Activated T-cell treated with anti-CD3 and anti-CD28 coated beads for 24 hours (primary cell): Measurements from ENCODE around the gene MED14.
A peak's percentile ranks its signal among the peaks of the same experiment; 100 is the strongest.
"Not testable (repeated sequence)": the region's sequence is repeated elsewhere in the genome, so short reads cannot be mapped to it uniquely, and the experiment has no call there.

Source experiments
- DNase-seq: peaks from one replicate; pipeline ENCODE4 v3.0.0-alpha.2; 2020; ENCODE audit warnings: low read depth

Gene MED14

DNA sequence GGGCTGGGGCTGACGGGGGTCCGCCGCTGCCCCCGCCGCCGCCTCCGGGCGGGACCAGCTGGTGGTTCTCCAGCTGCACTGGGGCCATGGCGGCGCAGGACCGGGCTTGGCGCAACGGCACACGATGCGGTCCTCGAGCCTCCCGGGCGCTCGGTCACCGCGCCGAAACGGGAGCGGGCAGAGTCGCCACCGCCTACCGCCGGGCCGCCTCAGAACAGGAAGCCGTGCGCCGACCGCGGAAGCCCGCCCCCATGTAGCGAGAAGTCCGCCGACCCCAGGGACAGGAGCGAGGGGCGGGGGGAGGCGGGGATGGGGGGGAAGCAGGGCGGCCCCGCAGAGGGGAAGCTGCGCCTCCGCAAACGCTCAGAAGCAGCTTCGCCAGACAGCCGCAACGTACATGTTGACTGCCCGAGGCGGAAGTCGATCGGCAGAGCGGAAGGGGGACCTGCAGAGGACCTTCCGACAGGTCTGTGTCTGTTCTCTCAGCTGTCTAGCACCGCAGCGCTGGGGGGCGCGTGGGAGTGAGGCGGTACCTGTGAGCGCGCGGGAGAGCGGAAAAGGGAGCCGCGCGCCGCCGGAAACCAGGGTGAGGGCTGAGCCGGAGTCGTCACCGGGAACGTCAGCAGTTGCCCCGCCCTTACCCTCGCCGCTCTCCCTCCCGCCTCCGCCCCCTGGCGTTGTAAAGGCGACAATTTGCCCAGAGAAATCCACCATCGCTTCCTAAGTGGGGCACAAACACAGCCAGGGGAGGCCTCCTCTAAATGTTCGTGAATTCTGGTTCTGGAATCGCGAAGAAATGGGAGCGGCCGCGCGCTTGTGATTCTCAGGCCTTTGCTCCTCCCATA lies at the start of gene MED14:
TSS of gene MED14 (minus strand) at position 218 of the 845 bp plus-strand sequence. CDS start at position 88, 130 bp downstream.
- peak; percentile 80 for DNase-seq

DNA sequence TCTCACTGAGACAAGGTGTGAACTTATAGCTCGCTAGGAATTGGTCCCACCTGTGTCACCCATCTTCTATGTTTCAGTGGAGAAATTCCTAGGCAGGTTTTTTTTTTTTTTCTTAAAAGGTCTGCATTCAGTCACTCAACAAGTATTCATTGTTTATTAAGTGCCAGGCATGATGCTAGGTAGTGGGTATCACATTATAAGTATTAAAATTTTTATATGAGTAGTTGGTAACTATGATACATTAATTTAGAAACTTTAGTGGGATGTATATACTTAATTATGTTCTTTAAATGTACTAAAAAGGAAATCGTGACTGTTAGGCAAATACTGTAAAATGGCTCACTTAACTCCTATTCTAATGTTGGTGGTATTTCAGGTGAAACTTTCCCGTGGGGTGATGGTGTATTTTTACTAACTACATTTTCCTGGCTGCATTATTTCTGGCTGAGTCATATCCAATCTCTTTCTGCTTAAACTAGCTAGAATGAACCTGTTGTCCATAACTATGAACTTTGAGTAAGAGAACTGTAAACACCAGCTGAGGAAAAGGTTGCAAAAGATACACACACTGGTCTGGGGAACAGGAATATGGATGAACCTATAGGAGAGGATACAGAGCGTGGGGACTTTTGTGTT lies 49.3 kb upstream of the MED14 start:
- DNase-seq = no peak

DNA sequence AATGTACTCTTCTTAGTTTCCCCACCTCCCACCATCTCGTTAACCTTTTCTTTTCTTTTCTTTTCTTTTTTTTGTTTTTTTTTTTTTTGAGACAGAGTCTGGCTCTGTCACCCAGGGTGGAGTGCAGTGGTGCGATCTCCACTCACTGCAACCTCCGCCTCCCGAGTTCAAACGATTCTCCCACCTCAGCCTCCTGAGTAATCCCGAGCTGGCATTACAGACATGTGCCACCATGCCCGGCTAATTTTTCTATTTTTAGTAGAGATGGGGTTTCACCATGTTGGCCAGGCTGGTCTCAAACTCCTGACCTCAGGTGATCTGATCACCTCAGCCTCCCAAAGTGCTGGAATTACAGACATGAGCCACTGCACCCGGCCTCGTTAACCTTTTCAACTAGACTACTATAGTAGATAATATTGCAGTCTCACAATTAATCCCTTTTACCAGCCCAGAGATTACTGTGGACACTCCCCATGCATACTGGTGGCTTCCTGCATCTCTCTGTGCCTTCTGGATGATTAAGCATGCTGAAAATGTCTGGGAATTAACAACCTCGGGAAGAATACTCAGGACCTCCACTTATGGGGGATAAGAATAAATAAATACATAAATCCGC lies 47.4 kb upstream of the MED14 start:
- not testable (repeated sequence) for DNase-seq

DNA sequence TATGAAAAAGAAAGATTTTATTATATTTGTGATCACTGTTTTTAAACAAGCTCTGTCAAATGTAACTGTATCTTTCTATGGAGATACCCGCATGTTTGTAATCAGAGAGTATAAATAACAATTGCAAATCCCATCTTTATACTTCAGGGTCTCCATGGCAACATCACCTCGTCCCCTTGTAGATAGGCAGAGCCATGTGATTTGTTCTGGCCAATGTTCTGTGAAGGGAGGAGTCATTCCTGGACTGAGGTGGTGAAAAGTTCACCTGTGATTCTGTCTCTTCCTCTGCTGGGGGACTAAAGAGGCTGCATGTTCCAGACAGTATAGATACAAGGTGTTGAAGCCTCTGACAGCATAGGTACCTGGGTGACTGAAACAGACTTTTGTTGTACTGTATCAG lies 45.6 kb upstream of the MED14 start:
- DNase-seq = no peak

DNA sequence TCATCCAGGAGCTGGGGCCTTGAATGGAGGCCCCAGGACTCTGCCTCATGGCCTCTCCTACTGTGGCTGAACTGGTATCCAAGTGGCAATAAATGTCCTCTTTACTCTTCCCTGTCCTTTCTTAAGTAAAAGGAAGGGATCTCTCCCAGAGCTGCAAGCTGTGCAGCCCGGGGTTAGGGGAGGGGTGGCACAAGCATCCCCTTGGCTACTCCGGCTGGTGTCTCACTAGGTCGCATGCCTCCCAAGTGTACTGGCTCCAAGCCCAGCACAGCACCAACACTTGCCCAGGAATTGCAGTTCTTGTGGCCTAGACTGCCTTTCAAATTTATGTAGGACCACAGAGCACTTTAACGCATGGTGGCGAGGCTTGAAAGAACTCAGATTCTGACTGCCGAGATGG lies 44.7 kb upstream of the MED14 start:
- DNase-seq = no peak

DNA sequence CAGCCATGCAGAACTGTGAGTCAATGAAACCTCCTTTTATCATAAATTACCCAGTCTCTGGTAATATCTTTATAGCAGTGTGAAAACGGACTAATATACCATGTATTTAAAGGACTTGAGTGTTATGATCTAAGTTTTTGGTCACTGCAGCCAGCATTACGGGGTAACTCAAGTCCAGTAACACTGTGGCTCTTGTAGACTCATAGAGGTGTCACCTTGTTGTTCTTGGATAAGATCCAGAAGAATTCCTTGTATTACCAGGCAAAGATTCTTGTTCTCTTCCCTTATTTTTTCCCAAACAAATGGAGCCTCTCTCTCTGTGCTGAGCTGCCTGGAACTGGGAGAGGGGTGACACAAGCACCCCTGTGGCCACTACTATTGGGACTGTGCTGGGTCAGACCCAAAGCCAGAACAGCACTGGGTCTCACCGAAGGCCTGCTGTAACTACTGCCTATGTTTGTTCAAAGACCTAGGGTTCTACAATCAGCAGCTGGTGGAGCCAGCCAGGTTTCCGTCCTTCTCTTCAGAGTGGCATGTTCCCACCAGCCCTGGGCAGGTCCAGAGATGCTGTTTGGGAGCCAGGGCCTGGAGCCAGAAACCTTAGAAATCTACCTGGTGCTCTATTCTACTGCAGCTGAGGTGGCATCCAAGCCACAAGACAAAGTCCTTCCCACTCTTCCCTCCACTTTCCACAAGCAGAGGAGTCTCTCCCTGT lies 43.7 kb upstream of the MED14 start:
- no peak for DNase-seq

DNA sequence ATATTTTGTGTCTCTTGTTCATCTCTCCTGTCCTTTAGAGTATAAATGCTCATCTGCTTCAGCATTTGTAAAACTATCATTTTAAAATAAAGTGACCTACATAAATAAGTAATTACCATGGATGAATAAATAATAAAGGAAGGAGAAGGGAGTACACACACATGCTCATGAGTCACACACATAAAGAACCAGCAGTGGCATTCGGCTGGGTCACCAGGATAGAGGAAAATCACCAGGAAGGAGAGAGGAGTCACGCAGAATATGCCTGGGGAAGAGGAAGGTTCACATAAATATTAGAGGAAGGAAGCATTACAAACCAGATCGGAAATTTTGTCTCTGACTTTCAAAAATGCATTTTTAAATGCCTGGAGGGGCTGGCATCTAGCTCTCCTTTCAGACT lies 38.5 kb upstream of the MED14 start:
- no peak for DNase-seq

DNA sequence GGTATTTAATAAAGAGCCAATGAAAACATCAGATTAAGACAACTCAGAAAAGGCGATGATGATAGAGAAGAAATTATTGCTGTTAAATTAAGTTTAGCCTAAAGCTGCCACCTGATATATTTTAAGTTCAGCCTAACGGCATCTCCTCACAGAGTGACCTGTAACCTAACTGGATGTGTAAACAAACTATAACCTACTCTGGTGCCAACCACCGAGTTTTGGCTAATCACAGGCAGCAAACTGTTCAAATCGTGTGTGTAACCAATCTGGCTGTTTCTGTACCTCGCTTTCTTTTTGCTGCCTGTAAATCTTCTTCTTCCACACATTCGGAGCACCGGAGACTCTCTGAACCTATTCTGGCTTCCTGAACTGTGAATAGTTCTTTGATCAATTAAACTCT lies 37.8 kb upstream of the MED14 start:
- no peak for DNase-seq

DNA sequence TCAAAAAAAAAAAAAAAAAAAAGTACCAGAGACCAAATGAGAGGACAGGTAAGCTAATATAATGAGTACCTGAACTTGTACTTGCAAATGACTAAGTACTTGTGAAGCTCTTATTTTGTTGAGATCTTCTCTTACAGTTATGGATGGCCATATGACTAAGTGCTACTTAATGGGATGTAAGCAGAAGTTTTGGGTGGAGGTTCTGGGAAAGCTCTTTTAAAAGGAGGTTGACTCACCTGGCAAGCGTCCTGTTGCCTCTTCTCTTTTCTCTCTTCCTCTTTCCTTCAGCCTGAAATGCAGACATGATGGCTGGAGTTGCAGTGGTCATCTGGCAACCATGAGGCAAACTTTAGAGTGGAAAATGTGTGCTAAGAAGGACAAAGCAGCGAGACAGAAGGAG lies 36.9 kb upstream of the MED14 start:
- DNase-seq = no peak

DNA sequence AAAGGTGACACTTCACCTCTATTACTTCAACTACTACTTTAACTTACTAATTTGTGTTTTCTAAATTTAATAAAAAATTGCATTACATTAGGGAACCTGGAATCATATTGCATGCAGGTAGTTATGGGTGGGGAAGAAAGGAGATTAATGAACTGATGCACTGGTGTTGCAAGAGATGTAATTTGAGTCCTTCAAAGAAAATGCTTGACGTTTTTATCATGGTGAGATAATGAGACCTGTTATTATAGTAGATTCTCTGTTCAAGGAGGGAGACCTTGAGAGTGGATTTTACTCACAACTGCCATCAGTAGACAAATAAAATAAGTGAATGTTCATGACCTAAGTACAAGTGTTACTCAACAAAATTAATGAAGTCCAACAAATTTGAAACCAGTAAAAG lies 26.4 kb upstream of the MED14 start:
- no peak for DNase-seq

DNA sequence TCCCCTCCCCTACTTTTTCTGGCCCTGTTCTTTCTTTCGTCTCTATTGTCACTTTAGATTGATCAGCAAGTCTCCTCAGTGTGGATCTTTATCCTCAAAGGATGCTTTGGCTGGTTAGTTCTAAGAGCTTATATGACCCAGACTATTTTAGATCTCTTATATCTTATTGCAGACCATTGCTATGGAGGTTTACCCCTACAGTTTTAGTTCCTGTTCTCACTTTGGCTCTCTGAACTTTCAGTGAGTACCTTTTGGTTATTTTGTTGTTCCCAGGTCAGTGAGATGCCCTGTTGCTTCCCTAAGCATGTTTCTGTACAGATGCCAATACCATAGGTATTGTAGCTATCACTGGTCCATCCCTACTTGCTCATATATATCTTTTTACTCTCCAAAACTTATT lies 24.0 kb upstream of the MED14 start:
- no peak for DNase-seq

DNA sequence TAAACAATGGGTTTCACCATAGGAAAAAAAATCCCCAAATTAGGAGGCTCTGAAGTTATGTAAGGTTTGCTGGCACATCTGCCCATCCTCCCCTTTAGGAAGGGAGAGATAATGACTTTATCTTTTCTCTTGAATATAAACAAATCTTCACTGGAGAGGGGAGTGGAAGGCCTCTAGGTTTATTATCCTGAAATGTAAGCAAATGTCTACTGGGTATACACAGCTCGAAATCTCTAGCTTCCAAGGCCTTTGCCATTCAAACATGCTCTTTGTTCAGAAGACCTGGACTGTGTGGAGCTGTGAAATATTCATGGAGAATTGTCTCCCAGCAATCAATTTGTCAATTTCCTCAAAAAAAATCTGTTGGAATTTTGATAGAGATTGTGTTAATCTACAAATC lies 21.7 kb upstream of the MED14 start:
- DNase-seq = no peak

DNA sequence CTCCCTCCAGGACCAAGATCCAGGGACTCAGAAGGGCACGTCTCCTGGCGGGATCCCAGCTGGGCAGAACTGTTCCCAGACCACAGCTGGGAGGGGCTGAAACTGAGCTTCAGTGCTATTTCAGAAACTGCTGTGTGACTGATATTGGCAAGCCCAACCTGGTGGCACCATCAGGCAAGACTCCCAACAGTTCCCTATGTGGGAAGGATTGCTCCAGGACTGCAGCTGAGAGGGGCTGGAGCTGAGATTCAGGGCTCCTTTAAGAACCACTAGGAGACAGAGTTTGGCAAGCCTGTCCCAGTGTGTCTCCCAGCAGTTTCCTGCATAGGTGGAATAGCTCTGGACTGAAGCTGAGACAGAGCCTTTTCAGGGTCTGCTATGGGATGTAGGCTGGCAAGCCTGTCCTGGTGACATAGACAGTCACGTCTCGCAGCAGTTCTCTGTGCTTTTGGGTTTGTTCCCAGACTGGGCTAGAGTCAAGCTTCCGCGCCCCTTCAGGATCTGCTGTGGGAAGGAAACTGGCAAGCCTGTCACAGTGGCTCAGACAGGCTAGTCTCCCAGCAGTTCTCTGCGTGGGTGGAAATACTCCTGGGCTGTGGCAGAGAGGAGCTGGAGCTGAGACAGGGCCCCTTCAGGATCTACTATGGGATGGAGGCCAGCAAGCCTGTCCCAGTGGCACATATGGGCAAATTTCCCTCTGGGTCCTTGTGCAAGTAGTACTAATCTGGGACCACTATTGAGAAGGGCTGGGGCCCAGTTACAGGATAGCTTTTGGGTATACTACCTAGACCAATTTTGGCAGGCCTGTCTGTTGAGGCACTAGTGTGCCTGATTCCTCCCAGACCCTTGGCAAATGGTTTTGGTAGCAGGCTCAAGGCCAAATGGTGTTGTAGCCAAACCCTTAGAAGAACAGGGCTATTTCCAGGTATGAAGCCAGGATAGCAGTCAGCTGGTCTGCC lies 20.2 kb upstream of the MED14 start:
- no peak for DNase-seq

DNA sequence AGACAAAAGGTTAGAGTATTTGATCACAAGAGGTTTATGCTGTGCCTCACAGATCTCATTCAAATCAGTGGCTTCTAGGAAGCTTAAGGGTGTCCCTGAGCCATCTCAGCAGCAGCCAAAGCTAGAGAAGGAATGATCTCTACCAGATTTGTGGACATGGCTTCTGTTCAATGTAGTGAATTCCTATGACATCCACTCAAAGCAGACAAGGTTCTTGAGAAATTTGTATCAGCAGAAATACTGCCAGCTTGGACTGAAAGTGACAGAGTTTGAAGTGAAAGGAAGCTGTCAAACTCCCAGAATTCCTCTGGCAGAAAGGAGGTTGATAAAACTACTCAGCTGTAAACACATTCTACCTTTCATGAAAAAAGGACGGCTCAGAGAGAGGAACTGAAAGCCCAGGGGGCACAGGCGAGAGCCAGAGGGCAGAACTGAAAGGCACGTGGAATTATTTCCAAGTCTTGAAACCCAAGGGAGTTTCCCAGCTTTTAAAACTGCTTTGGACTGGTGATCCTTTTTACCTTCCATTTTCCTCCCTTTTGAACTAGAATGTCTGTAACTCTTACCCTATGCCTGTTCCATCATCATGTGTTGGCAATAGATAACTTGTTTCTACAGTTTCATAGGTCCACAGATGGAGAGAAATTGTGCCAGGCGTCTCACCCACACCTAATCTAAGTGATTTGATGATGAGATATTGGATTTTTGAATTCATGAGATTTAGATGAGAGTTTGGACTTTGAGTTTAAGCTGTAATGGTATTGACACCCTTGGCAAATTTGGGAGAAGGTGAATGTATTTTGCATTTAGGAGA lies 14.5 kb upstream of the MED14 start:
- no peak for DNase-seq

DNA sequence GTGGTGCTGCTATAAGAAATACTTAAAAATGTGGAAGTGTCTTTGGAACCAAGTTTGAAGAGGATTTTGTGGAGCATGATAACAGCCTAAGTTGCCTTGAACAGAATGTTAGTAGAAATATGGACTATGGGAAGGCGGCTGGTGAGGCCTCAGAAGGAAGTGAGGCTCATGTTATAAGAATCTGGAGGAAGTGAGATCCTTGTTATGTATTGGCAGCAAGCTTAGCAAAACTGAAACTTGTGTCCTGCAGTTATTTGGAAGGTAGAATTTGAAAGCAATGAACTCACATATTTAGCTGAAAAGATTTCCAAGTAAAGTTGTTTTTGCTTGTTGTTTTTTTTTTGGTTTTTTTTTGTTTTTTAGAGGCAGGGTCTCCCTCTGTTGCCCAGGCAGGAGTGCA lies 13.6 kb upstream of the MED14 start:
- DNase-seq = no peak

DNA sequence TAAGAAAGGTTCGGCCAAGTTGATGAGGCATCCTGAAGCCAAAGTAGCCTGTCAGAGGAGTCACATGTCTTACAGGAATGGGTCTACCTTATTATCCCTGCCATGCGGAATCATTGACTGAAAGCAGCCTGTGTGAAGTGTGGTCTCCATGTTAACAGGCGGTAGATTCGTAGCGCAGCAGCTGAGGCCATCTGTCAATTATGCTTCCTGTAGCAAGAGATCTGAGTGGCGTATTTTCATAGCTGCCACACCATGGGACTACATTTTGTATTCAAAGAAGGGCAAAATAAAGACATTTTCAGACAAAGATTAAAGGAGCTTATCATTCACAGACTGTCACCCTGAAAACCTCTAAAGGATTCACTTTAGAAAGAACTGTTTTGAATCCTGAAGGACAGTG lies 11.2 kb upstream of the MED14 start:
- DNase-seq = no peak

DNA sequence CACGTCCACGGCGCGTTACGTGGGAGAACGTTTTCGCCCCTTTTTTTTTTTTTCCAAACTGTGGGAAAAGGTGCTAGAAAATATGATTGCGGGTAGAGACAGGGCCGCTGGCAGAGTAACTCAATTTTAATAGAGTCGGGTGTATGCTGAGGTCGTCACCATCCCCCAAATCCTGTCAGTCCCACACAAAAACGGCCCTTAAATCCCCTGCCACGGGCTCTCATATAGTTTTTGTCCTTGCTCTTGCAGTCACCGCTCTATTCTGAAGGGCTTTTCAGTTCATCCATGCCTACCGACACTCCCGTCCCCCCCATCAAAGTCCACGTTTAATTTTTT lies 796 bp upstream of the MED14 start:
- no peak for DNase-seq

DNA sequence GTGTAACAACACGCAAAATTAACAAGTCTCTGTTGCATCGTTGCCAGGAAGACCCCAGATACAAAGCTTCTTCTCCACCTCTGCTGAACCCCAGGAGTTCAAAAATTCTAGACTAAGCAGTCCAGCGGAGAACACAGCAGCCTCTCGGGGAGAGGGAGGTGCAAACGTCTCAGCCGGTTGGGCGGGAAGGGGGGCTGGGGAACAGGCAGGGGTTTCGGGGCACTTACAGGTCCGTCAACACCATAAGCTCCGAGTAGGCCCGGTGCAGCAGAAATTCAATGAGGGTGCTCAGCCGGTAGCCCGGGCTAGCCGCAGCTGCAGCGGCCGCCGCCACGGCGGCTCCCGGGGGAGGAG lies 394 bp downstream of the MED14 start:
- peak; percentile 7 for DNase-seq

DNA sequence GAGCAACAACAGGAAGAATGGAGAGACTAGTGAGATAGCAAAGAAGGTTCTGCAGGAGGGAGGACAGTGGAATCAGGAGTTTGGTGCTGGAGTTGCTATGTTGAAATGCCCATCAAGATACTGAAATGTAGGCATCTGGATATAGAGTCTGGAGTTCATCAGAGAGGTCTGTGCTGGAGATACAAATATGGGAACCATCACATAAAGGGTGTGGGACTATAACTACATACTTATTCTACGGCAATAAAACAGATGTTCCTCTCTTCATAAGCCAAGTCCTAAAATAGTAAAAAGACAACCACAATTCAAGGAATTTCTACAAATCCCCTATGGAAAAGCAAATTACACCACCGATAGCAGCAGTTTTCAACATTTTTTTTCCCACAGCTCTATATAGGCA lies 1.6 kb downstream of the MED14 start:
- no peak for DNase-seq

DNA sequence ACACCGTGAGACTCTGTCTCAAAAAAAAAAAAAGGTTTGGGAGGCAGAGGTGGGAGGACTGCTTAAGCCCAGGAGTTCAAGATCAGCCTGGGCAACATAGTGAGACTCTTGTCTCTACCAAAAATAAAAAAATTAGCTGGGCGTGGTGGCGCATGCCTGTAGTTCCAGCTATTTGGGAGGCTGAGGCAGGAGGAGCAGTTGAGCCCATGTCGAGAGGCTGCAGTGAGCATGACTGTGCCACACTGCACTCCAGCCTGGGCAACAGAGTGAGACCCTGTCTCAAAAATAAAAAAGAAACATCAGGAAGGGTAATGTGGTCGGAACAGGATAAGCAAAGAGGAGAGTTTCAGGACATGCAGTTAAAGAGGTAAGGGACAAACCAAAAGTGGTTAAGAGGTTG lies 2.8 kb downstream of the MED14 start:
- not testable (repeated sequence) for DNase-seq
